Activated T-helper 1 cell treated with anti-CD3 and anti-CD28 coated beads, Interleukin-2, amount 50 U/mL, for 16 hours (primary cell): ENCODE results near the gene FCN3.

ENCODE experiments used
- DNase-seq, 2 donors: peaks; one replicate each; pipeline ENCODE4 v3.0.0-alpha.2; 2020; ENCODE audit warnings: low read depth in 1 of 2, low spot score in 1 of 2

The FCN3 gene

GRCh38 chr1:27360159-27361043 lies 14.2 kb downstream of the FCN3 start:
- DNase-seq: peak; percentile 13 to 26

GRCh38 chr1:27359822-27360158 lies 14.8 kb downstream of the FCN3 start:
- DNase-seq: no peak

GRCh38 chr1:27358928-27359313 lies 15.7 kb downstream of the FCN3 start:
- DNase-seq: no peak

- DNase-seq: no peak
These were observed 16.3 kb downstream of the FCN3 start for GRCh38 chr1:27358038-27358927.

- peak; percentile 74 for DNase-seq
These were observed 17.2 kb downstream of the FCN3 start for GRCh38 chr1:27357281-27358037.

GRCh38 chr1:27356619-27357280 lies 17.9 kb downstream of the FCN3 start:
- no peak for DNase-seq

- DNase-seq: no peak
These were observed 18.4 kb downstream of the FCN3 start for GRCh38 chr1:27356277-27356618.

GRCh38 chr1:27355683-27356082 lies 18.9 kb downstream of the FCN3 start:
- no peak for DNase-seq

- no peak for DNase-seq
These were observed 21.0 kb downstream of the FCN3 start for GRCh38 chr1:27353629-27354028.

GRCh38 chr1:27353166-27353565 lies 21.5 kb downstream of the FCN3 start:
- no peak for DNase-seq

GRCh38 chr1:27351541-27352107 lies 23.0 kb downstream of the FCN3 start:
- no peak for DNase-seq

- no peak for DNase-seq
These were observed 23.7 kb downstream of the FCN3 start for GRCh38 chr1:27350663-27351540.

GRCh38 chr1:27349784-27350662 lies 24.6 kb downstream of the FCN3 start:
- DNase-seq: no peak

- no peak for DNase-seq
These were observed 25.5 kb downstream of the FCN3 start for GRCh38 chr1:27348861-27349783.

GRCh38 chr1:27346991-27347624 lies 27.5 kb downstream of the FCN3 start:
- no peak for DNase-seq

- no peak for DNase-seq
These were observed 28.3 kb downstream of the FCN3 start for GRCh38 chr1:27346357-27346756.

- DNase-seq: no peak
These were observed 29.4 kb downstream of the FCN3 start for GRCh38 chr1:27345272-27345671.
